CD8-positive, alpha-beta memory T cell (primary cell): ENCODE measurements around the gene CACNA2D2. TPM values are rescaled to one million over a fixed set of nuclear protein-coding genes. Genes with fewer than 3 reads are reported as not detected.

Experiments
- CTCF ChIA-PET: fragments of 350-600 bp; sonication (Branson Sonifier 250); formaldehyde crosslinking; loops from one replicate; lab custom pipeline; 2021; ENCODE audit warnings: antibody characterized with exemption; lab: Charles Lee
- POLR2A ChIA-PET: fragments of 350-600 bp; sonication (Branson Sonifier 250); formaldehyde crosslinking; loops from one replicate; lab custom pipeline; 2021; ENCODE audit warnings: antibody characterized with exemption; lab: Charles Lee
- DNase-seq, 5 donors: peaks; one replicate each; pipeline versions ENCODE4 v3.0.0 to v3.0.0-alpha.2; 2020 to 2022; ENCODE audit warnings: mixed read lengths in 1 of 5
- H3K27ac ChIP-seq: one replicate; pipeline ENCODE4 v1.7.0; 2013; ENCODE audit warnings: low read depth, mild to moderate bottlenecking, low read length, moderate library complexity
- H3K27me3 ChIP-seq: 2 replicates; pipeline ENCODE4 v1.7.0; 2013; ENCODE audit warnings: low read length, mild to moderate bottlenecking; ENCODE audit not compliant: insufficient read depth, poor library complexity, severe bottlenecking
- H3K36me3 ChIP-seq: 2 replicates; pipeline ENCODE4 v1.7.0; 2013; ENCODE audit warnings: mild to moderate bottlenecking, low read length, moderate library complexity; ENCODE audit not compliant: insufficient read depth
- H3K4me1 ChIP-seq: 2 replicates; pipeline ENCODE4 v1.7.0; 2013; ENCODE audit warnings: mild to moderate bottlenecking, low read length, moderate library complexity; ENCODE audit not compliant: insufficient read depth
- H3K4me3 ChIP-seq: 2 replicates; pipeline ENCODE4 v1.7.0; 2013; ENCODE audit warnings: mild to moderate bottlenecking, low read length
- H3K9me3 ChIP-seq: 2 replicates; pipeline ENCODE4 v1.7.0; 2013; ENCODE audit warnings: mild to moderate bottlenecking, low read length
- H3K27ac Mint-ChIP-seq, 8 donors: one replicate each; pipeline ENCODE4 v1.8.0; 2020 to 2021; ENCODE audit warnings: mixed read lengths in 8 of 8, mild to moderate bottlenecking in 6 of 8, inconsistent platforms in 3 of 8, moderate library complexity in 3 of 8
- H3K27me3 Mint-ChIP-seq, 2 donors: one replicate each; pipeline ENCODE4 v1.8.0; 2020 to 2021; ENCODE audit warnings: mixed read lengths in 2 of 2, mild to moderate bottlenecking in 1 of 2, moderate library complexity in 1 of 2
- H3K36me3 Mint-ChIP-seq, 3 donors: one replicate each; pipeline ENCODE4 v1.8.0; 2020 to 2021; ENCODE audit warnings: mixed read lengths in 3 of 3, inconsistent platforms in 1 of 3, mild to moderate bottlenecking in 1 of 3
- H3K4me1 Mint-ChIP-seq, 3 donors: one replicate each; pipeline ENCODE4 v1.8.0; 2020 to 2021; ENCODE audit warnings: mixed read lengths in 3 of 3, inconsistent platforms in 1 of 3, mild to moderate bottlenecking in 1 of 3
- H3K4me3 Mint-ChIP-seq, 7 donors: one replicate each; pipeline ENCODE4 v1.8.0; 2020 to 2021; ENCODE audit warnings: mixed read lengths in 7 of 7, mild to moderate bottlenecking in 6 of 7, moderate library complexity in 4 of 7, inconsistent platforms in 2 of 7
- H3K9me3 Mint-ChIP-seq, 5 donors: one replicate each; pipeline ENCODE4 v1.8.0; 2020 to 2022; ENCODE audit warnings: mixed read lengths in 5 of 5, mild to moderate bottlenecking in 3 of 5, moderate library complexity in 2 of 5, inconsistent platforms in 1 of 5
- polyA plus RNA-seq: library from polyadenylated mRNA; unstranded; fragments of 300-500 nt; fragmentation: Illumina TruSeq; gene quantifications from one replicate; pipeline ENCODE4 v1.2.3, GENCODE V29; 2021
- total RNA-seq, 2 experiments: library from RNA; stranded (reverse); gene quantifications; one replicate each; pipeline ENCODE4 v1.2.3, GENCODE V29; 2021

CACNA2D2 gene
- total and polyA plus RNA-seq, 3 experiments from 2014 or later, result 0.73 to 2.6 (median 1.1) TPM

- POLR2A ChIA-PET, result no interaction called here
- H3K9me3 Mint-ChIP-seq, result no peaks in the 10 kb centered on the region
- no peak overlapping the region for H3K27ac ChIP-seq
- peak overlapping the region in 5 of 7 donors; percentile 32 to 95 (median 67) for H3K4me3 Mint-ChIP-seq
- H3K9me3 ChIP-seq, result no peaks in the 10 kb centered on the region
- no peaks in the 10 kb centered on the region for H3K27me3 ChIP-seq
- peaks cover 0 to 2% of the 10 kb centered on the region in 2 donors for H3K27me3 Mint-ChIP-seq
- H3K4me1 ChIP-seq, result peaks cover 56% of the 10 kb centered on the region
- peak overlapping the region; percentile 40 to 95 (median 90) for H3K27ac Mint-ChIP-seq
- no peak overlapping the region for H3K4me3 ChIP-seq
- CTCF ChIA-PET, result interaction anchor here (1.0 to 8.5 kb wide), 7 partner anchors 7 to 227 kb away, joined by 3 to 103 read pairs (median 4); partner anchors contain the start of genes CYB561D2, HEMK1, NPRL2 and ZMYND10
- H3K36me3 ChIP-seq, result no peaks in the 10 kb centered on the region
- DNase-seq, result no peak
- H3K4me1 Mint-ChIP-seq, result peaks cover 45 to 76% (median 57%) of the 10 kb centered on the region in 3 donors
- peaks cover 0 to 21% (median 0%) of the 10 kb centered on the region in 3 donors for H3K36me3 Mint-ChIP-seq
Observed at GRCh38 chr3:50341996-50342650, 161.3 kb downstream of the CACNA2D2 start.

DNA sequence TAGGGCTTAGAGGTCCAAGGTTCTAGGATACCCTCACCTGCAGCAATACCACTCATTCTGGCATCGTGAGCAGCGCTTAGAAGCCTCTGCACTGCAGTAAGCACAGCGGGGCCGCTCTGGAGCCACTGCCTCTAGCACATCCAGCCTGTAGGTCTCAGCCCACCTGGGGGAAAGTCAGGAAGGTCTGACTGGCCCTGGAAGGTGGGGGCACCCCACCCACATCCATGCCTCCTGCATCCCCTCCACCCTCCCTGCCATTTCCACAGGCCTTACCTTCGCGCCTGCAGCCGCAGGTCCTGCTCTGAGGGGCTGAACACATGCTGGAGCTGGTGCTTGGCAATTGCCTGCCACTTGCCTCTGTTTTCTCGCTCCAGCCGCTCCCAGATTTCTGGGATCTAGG, 161.9 kb downstream of the CACNA2D2 start:
- H3K4me1 ChIP-seq, result peaks cover 52% of the 10 kb centered on the region
- peaks cover 44 to 76% (median 56%) of the 10 kb centered on the region in 3 donors for H3K4me1 Mint-ChIP-seq
- peak in 1 of 5 donors; percentile 39 for DNase-seq

GRCh38 chr3:50340448-50341329, 162.7 kb downstream of the CACNA2D2 start, which contains the start of gene RASSF1:
Gene RASSF1 (minus strand): TSS chr3:50340836. CDS start chr3:50340805, 31 bp downstream.
- H3K9me3 Mint-ChIP-seq, result no peaks in the 10 kb centered on the region
- DNase-seq, result peak; percentile 56 to 83 (median 72)
- POLR2A ChIA-PET, result interaction anchor here (0.5 to 2.4 kb wide), 9 partner anchors 9 to 1858 kb away, joined by 3 to 27 read pairs (median 4); partner anchors contain the start of genes CYB561D2, HEMK1, HYAL3 and NAA80
- peak within 1 kb of the TSS; percentile 89 to 97 (median 94) for H3K4me3 Mint-ChIP-seq
- Histone ChIP-seq H3K9me3 (no peaks in the 10 kb centered on the region), H3K27me3 (no peaks in the 10 kb centered on the region), H3K36me3 (no peaks in the 10 kb centered on the region), H3K4me1 (peaks cover 52% of the 10 kb centered on the region), H3K4me3 (peak within 1 kb of the TSS; percentile 73), H3K27ac (peak within 1 kb of the TSS; percentile 88)
- CTCF ChIA-PET, result interaction anchor here (1.0 to 8.5 kb wide), 9 partner anchors 9 to 228 kb away, joined by 3 to 103 read pairs (median 4); partner anchors contain the start of genes CYB561D2, HEMK1, NPRL2 and TUSC2
- peaks cover 0 to 2% of the 10 kb centered on the region in 2 donors for H3K27me3 Mint-ChIP-seq
- H3K36me3 Mint-ChIP-seq, result peaks cover 0 to 30% (median 2%) of the 10 kb centered on the region in 3 donors
- peaks cover 48 to 76% (median 57%) of the 10 kb centered on the region in 3 donors for H3K4me1 Mint-ChIP-seq
- peak within 1 kb of the TSS; percentile 90 to 98 (median 97) for H3K27ac Mint-ChIP-seq

More for the DNA sequence above, 161.9 kb downstream of the CACNA2D2 start:
- H3K36me3 Mint-ChIP-seq, result peaks cover 0 to 25% (median 2%) of the 10 kb centered on the region in 3 donors
- H3K36me3 ChIP-seq, result no peaks in the 10 kb centered on the region
- H3K4me3 Mint-ChIP-seq, result peak overlapping the region; percentile 81 to 95 (median 89)
- H3K27me3 ChIP-seq, result no peaks in the 10 kb centered on the region
- peak overlapping the region; percentile 73 for H3K4me3 ChIP-seq
- H3K27ac Mint-ChIP-seq, result peak overlapping the region; percentile 72 to 95 (median 89)
- no peaks in the 10 kb centered on the region for H3K9me3 ChIP-seq
- no peaks in the 10 kb centered on the region for H3K9me3 Mint-ChIP-seq
- H3K27ac ChIP-seq, result peak overlapping the region; percentile 59
- ChIA-PET CTCF (interaction anchor here (1.1 to 8.5 kb wide), 6 partner anchors 8 to 228 kb away, joined by 3 to 103 read pairs (median 4); partner anchors contain the start of genes CYB561D2, HEMK1, NPRL2 and ZMYND10), POLR2A (interaction anchor here (0.9 to 2.4 kb wide), 3 partner anchors 8 to 14 kb away, joined by 5 to 27 read pairs (median 6); partner anchors contain the start of genes CYB561D2 and NPRL2)
- peaks cover 0 to 2% of the 10 kb centered on the region in 2 donors for H3K27me3 Mint-ChIP-seq

- Mint-ChIP-seq H3K9me3 (no peaks in the 10 kb centered on the region), H3K4me3 (peak overlapping the region; percentile 89 to 97 (median 94)), H3K4me1 (peaks cover 48 to 76% (median 59%) of the 10 kb centered on the region in 3 donors), H3K27me3 (peaks cover 0 to 2% of the 10 kb centered on the region in 2 donors), H3K27ac (peak overlapping the region; percentile 75 to 98 (median 97)), H3K36me3 (peaks cover 0 to 30% (median 2%) of the 10 kb centered on the region in 3 donors)
- Histone ChIP-seq H3K27ac (peak overlapping the region; percentile 88), H3K9me3 (no peaks in the 10 kb centered on the region), H3K27me3 (no peaks in the 10 kb centered on the region), H3K4me1 (peaks cover 52% of the 10 kb centered on the region), H3K4me3 (peak overlapping the region; percentile 73), H3K36me3 (no peaks in the 10 kb centered on the region)
- POLR2A ChIA-PET, result interaction anchor here (0.6 to 2.4 kb wide), 4 partner anchors 10 to 1857 kb away, joined by 4 to 27 read pairs (median 6); partner anchors contain the start of genes CYB561D2, HEMK1, HYAL3 and NAA80
- CTCF ChIA-PET, result interaction anchor here (1.0 to 8.5 kb wide), 5 partner anchors 9 to 94 kb away, joined by 3 to 103 read pairs (median 4); partner anchors contain the start of genes CYB561D2, NPRL2, TUSC2 and ZMYND10
- no peak for DNase-seq
Observed at GRCh38 chr3:50340147-50340447, 163.3 kb downstream of the CACNA2D2 start.

- peaks cover 0 to 2% of the 10 kb centered on the region in 2 donors for H3K27me3 Mint-ChIP-seq
- Histone ChIP-seq H3K4me3 (peak overlapping the region; percentile 73), H3K27ac (peak overlapping the region; percentile 88), H3K9me3 (no peaks in the 10 kb centered on the region), H3K27me3 (no peaks in the 10 kb centered on the region), H3K36me3 (no peaks in the 10 kb centered on the region), H3K4me1 (peaks cover 54% of the 10 kb centered on the region)
- peaks cover 47 to 74% (median 62%) of the 10 kb centered on the region in 3 donors for H3K4me1 Mint-ChIP-seq
- ChIA-PET POLR2A (interaction anchor here (0.7 to 2.4 kb wide), 3 partner anchors 10 to 46 kb away, joined by 3 to 27 read pairs (median 4); partner anchors contain the start of genes CYB561D2, HYAL3, NAA80 and NPRL2), CTCF (interaction anchor here (1.2 to 8.5 kb wide), 4 partner anchors 10 to 20 kb away, joined by 3 to 103 read pairs (median 6); partner anchors contain the start of genes CYB561D2, NPRL2, TUSC2 and ZMYND10)
- peaks cover 0 to 30% (median 2%) of the 10 kb centered on the region in 3 donors for H3K36me3 Mint-ChIP-seq
- no peak for DNase-seq
- H3K9me3 Mint-ChIP-seq, result no peaks in the 10 kb centered on the region
- peak overlapping the region; percentile 89 to 97 (median 94) for H3K4me3 Mint-ChIP-seq
- H3K27ac Mint-ChIP-seq, result peak overlapping the region; percentile 75 to 98 (median 97)
Observed at GRCh38 chr3:50339485-50340146, 163.8 kb downstream of the CACNA2D2 start.

- POLR2A ChIA-PET, result interaction anchor here (0.7 to 3.7 kb wide), 5 partner anchors 11 to 231 kb away, joined by 3 to 57 read pairs (median 12); partner anchors contain the start of genes CYB561D2, HEMK1, NPRL2 and TUSC2
- H3K27me3 Mint-ChIP-seq, result peaks cover 0 to 2% of the 10 kb centered on the region in 2 donors
- Histone ChIP-seq H3K4me3 (peak overlapping the region; percentile 73), H3K27me3 (no peaks in the 10 kb centered on the region), H3K27ac (peak overlapping the region; percentile 88), H3K9me3 (no peaks in the 10 kb centered on the region), H3K4me1 (peaks cover 60% of the 10 kb centered on the region), H3K36me3 (no peaks in the 10 kb centered on the region)
- CTCF ChIA-PET, result interaction anchor here (0.9 to 8.5 kb wide), 6 partner anchors 11 to 64 kb away, joined by 3 to 103 read pairs (median 8); partner anchors contain the start of genes CYB561D2, HYAL3, IFRD2 and NAA80
- peak overlapping the region; percentile 75 to 98 (median 97) for H3K27ac Mint-ChIP-seq
- peaks cover 0 to 34% (median 4%) of the 10 kb centered on the region in 3 donors for H3K36me3 Mint-ChIP-seq
- H3K9me3 Mint-ChIP-seq, result no peaks in the 10 kb centered on the region
- H3K4me3 Mint-ChIP-seq, result peak overlapping the region; percentile 89 to 97 (median 94)
- peaks cover 52 to 79% (median 67%) of the 10 kb centered on the region in 3 donors for H3K4me1 Mint-ChIP-seq
- no peak for DNase-seq
Observed at GRCh38 chr3:50338965-50339364, 164.5 kb downstream of the CACNA2D2 start.
